GM12801 (cell line): Measurements from ENCODE around the gene SLC9A4.

Experiments
- TF ChIP-seq, protein P1 (sequence below): IDR thresholded peaks from one replicate; pipeline ENCODE4 v1.5.1; 2011; ENCODE audit warnings: control low read depth; ENCODE audit not compliant: insufficient read length; ENCODE audit errors: extremely low read depth

Gene SLC9A4

DNA sequence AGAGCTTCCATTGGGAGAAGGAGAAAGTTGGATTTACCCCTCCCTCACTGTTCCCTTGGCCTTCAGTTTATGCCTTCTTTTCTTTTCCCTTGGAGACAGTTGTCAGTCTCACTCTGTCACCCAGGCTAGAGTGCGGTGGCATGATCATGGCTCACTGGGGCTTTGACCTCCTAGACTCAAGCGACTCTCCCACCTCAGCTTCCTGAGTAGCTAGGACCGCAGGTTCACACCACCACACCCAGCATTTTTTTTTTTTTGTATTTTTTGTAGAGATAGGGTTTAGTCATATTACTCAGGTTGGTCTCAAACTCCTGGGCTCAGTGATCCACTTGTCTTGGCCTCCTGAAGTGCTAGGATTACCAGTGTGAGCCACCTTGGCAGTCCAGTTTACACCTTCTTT, 49.9 kb downstream of the SLC9A4 start:
- TF ChIP-seq, protein P1, sequence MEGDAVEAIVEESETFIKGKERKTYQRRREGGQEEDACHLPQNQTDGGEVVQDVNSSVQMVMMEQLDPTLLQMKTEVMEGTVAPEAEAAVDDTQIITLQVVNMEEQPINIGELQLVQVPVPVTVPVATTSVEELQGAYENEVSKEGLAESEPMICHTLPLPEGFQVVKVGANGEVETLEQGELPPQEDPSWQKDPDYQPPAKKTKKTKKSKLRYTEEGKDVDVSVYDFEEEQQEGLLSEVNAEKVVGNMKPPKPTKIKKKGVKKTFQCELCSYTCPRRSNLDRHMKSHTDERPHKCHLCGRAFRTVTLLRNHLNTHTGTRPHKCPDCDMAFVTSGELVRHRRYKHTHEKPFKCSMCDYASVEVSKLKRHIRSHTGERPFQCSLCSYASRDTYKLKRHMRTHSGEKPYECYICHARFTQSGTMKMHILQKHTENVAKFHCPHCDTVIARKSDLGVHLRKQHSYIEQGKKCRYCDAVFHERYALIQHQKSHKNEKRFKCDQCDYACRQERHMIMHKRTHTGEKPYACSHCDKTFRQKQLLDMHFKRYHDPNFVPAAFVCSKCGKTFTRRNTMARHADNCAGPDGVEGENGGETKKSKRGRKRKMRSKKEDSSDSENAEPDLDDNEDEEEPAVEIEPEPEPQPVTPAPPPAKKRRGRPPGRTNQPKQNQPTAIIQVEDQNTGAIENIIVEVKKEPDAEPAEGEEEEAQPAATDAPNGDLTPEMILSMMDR = no peak

DNA sequence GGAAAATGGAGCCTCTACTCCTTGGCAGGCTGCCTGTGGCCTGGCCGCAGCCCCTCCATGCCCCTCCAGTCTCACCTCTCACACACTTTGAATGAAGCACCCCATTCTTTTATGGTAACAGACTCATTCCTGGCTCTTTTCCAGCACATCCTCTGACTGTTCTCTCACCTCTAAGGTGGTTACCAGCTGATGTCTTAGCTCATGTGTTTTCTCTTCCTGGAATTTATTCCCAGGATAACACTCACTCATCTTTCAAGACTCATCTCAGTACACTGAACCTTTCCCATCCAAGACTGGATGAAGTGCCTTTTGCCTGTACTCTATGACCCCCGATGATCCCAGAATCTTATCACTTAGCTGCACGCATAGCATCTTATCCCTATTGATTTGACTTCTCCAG, 50.6 kb downstream of the SLC9A4 start:
- TF ChIP-seq, protein P1 = no peak

DNA sequence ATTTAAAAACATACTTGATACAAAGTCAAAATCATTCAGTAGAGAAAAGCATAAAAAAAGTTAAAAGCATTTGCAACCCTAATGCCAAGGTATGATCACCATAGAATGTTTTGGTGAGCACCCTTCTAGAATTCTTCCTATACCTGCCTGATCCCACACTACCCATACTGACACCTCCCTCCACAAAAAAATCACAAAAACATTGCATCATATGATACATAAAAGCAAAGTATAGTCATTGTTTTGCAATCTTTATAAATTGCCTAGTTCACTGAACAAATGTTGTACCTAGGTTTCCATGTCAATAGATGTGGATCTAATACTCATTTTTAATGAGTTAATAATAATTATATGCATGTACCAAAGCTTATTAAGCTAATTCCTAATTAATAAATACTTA, 54.1 kb downstream of the SLC9A4 start:
- TF ChIP-seq, protein P1 = no peak

DNA sequence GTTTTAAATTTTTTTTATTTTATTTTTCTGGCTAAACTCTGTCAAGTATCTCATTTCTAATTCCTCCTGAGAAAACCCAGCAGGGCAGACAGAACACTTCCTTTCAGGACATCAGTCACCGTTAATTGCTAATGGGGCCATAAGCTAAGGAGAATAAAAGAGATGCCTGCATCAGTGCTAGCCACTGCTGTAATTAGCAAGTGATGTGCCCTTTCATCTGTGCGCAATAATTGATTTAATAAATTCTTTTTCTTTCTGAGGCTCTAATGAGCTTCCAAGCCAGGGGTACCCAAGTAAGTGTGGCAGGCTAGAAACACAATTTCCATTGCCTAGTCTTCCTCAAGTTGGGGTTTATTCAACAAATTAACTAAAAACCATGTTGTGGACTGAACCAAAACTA, 65.5 kb downstream of the SLC9A4 start:
- TF ChIP-seq, protein P1 = no peak

GRCh38 chr2:102540882-102541281, 67.9 kb downstream of the SLC9A4 start:
- TF ChIP-seq, protein P1 = no peak

DNA sequence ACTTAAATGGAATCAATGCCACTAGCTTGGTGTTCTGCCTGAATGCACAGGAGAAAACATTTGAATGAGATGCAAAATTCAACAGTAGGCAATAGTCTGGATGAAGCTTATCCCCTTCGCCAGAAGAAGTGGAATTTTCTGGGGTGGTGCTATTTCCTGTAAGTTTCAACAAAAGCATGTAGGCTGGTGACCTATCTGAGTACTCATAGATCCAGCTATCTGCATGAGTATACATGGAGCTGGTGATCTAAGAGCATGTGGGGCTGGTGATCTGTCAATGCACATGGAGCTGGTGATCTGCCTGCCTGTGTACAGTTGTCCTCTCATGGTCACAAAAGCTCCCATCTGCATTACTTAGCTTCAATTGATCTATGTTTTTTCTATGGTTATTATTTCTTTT, 71.2 kb downstream of the SLC9A4 start:
- TF ChIP-seq, protein P1 = no peak

DNA sequence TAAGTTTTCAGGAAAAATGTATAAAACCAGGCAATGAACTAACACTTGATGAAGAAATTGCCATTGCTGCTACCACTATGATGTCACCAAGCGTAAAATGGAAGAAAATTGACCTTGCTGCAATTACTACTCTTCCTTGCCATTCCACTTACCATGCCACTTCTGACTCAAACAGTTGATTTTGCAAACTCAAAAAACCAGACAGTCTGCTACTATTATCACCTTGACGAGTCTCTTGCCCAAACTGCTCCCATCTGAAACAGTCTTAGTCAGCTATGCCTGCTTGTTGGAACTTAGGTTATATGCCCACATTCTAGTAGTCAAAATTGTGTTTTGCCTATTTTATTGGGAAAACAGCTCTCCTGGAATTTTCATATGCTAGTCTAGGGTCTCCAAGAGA, 74.4 kb downstream of the SLC9A4 start:
- TF ChIP-seq, protein P1 = no peak

- TF ChIP-seq, protein P1 = no peak
Measured at GRCh38 chr2:102549027-102549426, 76.0 kb downstream of the SLC9A4 start.
